GM12801 (cell line): ENCODE data around the gene LIN54.

Experiments
- CTCF ChIP-seq: IDR thresholded peaks from one replicate; pipeline ENCODE4 v1.5.1; 2011; ENCODE audit warnings: control low read depth; ENCODE audit not compliant: insufficient read length; ENCODE audit errors: extremely low read depth

LIN54 gene

GRCh38 chr4:83013902-83014301 is 3.3 kb upstream of the LIN54 start:
- no peak for TF ChIP-seq CTCF

- TF ChIP-seq CTCF, result no peak
Measured at GRCh38 chr4:83013420-83013867, 2.8 kb upstream of the LIN54 start.

GRCh38 chr4:83012687-83013419 is 2.2 kb upstream of the LIN54 start:
- no peak for TF ChIP-seq CTCF

- no peak for TF ChIP-seq CTCF
Measured at GRCh38 chr4:83012200-83012686, 1.6 kb upstream of the LIN54 start.

- no peak for TF ChIP-seq CTCF
Measured at GRCh38 chr4:83011689-83012199, 1.1 kb upstream of the LIN54 start.

GRCh38 chr4:83010111-83010521 is 507 bp downstream of the LIN54 start:
- no peak for TF ChIP-seq CTCF

GRCh38 chr4:83009529-83009928 is 1.1 kb downstream of the LIN54 start:
- no peak for TF ChIP-seq CTCF
